Activated naive CD4-positive, alpha-beta T cell (primary cell): ENCODE measurements around the gene NCF1.
"Not testable (repeated sequence)": the region's sequence is repeated elsewhere in the genome, so short reads cannot be mapped to it uniquely, and the experiment has no call there.

Experiments
- DNase-seq, 4 experiments: peaks; one replicate each; lab custom pipeline; 2025; lab: John Stamatoyannopoulos, UW

Gene NCF1

DNA sequence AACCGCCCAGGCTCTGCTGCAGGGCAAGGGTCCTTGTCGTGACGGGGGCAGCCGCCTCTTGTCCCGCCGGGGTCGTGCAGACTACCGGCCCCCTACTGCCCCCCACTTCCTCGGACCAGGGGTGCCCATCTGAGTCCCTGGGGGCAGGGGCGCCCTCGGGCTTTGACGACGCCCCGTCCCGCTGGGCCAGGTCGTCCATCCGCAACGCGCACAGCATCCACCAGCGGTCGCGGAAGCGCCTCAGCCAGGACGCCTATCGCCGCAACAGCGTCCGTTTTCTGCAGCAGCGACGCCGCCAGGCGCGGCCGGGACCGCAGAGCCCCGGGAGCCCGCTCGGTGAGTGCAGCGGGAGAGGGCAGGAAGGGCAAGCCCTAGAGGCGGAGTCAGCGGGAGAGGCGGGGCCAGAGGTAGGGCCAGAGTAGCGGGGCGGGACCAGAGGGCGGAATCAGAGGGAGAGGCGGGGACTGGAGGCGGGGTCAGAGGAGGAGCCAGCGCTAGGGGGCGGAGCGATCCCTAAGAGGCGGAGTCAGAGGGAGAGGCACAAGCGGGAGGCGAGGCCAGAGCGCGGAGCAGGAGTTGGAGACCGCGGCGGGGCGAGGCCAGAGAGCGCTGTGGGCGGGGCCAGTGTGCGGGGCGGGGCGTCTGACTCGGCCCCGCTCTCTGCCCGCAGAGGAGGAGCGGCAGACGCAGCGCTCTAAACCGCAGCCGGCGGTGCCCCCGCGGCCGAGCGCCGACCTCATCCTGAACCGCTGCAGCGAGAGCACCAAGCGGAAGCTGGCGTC, 14.7 kb downstream of the NCF1 start:
- DNase-seq: peak; percentile 82 to 95 (median 88)

DNA sequence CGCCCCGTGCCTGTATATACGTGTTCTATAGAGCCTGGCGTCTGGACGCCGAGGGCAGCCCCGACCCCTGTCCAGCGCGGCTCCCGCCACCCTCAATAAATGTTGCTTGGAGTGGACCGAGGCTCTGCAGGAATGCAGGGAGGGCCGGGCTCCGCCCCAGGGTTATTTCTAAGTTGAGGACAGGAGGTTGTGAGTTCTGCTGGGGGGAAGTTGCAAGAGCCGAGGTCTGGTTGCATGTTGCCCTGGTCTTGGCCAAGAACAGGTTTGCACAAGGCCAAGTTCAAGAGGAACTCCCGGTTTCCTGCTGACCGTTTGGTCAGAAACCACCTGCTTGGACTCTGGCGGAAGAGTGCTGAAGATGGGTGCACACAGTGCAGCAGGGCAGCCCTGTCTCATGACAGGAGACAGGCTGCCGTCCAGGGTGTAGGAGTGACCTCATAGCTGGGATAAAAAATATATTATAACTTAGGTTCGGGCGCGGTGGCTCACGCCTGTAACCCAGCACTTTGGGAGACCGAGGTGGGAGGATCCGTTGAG, 15.5 kb downstream of the NCF1 start:
- not testable (repeated sequence) for DNase-seq

DNA sequence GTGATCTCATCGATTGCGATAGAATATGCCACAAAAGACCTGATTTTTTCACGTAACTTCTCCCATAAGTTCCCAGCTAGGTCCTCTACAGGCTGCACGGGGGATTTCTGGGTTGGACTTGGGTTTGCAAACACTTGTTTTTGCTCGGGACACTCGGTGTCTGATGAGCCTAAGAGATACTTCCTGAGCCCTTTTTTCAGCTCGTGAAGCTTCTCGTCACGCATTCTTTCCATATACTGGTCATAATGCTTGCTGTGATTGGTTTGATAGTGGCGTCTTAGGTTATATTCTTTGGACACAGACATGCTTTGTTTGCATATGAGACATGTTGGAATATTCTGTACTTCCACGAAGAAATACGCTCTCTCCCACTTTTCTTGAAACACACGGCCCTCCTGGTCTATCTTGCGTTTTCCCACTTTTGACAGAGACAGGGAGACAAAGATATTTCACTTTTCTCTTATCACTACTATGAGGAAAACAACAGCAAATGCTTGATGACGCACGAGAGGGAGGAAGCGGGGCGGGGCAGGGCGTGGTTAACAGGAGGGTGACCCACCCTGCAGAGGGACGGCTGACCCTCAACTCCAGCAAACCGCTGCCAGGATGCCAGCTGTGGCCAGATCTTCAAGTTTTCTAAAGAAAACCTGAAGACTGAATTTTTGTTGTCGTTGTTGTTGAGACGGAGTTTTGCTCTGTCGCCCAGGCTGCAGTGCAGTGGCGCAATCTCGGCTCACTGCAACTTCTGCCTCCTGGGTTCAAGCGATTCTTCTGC, 24.2 kb downstream of the NCF1 start:
- DNase-seq: not testable (repeated sequence)

DNA sequence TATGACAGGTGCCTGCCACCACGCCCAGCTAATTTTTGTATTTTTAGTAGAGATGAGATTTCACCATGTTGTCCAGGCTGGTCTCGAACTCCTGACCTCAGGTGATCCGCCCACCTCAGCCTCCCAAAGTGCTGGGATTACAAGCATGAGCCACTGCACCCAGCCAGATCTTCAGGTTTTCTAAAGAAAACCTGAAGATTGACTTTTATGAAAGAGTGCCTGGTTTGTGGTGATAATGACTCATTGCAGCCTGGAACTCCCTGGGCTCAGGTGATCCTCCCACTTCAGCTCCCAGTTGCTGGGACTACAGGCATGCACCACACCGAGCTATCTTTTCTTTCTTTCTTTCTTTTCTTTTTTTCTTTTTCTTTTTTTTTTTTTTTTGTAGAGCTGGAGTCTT, 24.8 kb downstream of the NCF1 start:
- not testable (repeated sequence) for DNase-seq

DNA sequence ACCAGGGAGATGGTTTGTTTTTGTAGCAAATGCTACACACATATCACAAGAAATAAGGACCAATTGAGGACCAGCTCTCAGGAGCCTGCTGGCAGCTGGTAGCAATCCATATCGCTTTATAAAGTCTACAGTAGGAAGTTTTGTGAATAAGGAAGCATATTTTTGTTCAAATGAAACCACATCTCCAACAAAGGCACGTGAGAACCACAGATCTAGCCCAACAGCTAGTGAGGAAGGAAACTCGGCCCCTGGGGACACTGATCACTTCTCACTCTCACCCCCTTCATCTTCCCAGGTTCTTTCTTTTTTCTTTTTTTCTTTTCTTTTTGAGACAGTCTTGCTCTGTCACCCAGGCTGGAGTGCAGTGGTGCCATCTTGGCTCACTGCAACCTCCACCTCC, 42.1 kb downstream of the NCF1 start:
- DNase-seq: not testable (repeated sequence)

DNA sequence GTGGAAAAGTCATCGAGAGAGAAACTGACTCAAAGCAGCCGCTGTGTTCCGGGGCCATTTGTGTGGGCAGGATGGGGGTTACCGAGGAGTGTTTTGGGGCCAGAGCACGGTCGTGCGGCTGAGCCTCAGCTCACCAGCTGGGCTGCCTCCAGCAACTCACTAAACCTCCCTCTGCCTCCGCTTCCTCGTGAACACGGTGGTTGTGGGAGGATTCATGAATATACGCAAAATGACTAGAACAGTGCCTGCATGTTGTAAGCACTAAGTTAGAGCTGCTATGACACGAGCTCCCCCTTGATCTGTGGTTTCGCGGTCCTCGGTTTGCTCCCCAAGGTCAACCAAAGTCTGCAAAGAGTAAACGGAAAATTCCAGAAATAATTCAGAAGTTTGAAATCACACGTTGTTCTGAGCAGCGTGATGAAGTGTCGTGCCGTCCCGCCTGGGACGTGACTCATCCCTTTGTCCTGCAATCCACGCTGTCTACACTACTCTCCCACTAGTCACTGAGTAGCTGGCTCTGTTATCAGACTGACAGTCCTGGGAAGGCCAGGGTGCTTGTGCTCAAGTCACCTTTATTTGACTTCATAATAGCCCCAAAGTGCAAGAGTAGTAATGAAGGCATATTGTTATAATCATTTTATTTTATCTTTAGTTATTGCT, 46.5 kb downstream of the NCF1 start:
- not testable (repeated sequence) for DNase-seq

DNA sequence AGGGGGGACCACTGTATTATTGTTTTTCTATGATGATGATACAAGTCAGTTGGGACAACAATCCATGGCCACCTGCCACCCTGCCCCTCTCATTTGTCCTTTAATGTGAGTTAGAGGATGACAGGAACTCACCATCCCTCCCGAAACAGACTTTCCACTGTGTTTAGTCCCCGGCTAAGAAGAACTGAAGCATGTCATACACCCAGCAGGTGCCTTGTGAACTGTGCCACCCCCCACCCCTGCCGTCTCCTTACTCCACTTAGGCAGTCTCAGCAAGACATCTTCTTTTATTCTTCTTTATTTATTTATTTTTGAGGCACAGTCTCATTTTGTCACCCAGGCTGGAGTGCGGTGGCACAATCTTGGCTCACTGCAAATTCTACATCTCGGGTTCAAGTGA, 47.4 kb downstream of the NCF1 start:
- DNase-seq: not testable (repeated sequence)

DNA sequence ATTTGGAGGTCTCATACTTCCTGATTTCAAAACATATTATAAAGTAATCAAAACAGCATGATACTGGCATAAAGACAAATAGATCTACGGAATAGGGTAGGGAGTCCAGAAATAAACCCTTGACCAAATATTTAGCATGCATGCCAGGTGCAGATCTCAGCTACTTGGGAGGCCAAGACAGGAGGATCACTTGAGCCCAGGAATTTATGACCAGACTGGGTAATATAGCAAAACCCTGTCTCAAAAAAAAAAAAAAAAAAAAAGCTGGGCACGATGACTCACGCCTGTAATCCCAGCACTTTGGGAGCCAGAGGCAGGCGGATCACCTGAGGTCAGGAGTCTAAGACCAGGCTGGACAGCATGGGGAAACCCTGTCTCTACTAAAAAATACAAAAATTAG, 56.1 kb downstream of the NCF1 start:
- not testable (repeated sequence) for DNase-seq

DNA sequence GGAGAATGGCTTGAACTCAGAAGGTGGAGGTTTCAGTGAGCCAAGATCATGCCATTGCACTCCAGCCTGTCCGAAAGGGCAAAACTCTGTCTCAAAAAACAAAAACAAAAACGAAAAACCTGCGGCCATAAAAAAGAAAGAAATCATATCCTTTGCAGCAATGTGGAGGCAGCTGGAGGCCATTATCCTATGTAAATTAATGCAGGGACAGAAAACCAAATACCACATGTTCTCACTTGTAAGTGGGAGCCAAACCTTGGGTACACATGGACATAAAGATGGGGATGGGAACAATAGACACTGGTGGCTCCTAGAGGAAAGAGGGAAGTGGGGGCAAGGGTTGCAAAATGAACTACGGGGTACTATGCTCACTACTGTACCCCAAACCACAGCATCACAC, 56.6 kb downstream of the NCF1 start:
- DNase-seq: not testable (repeated sequence)
